T-helper 1 cell treated with Interleukin-12 subunit alpha and Interleukin-12 subunit beta and Interleukin-4 antibody, amounts not matched to agents 30 μg/mL and 1 μg/mL, for 36 hours (primary cell): ENCODE data around the gene ATE1.

ENCODE experiments used
- H3K27ac Mint-ChIP-seq: one replicate; pipeline ENCODE4 v1.8.0; 2021; ENCODE audit warnings: mild to moderate bottlenecking, mixed read lengths
- H3K27me3 Mint-ChIP-seq: one replicate; pipeline ENCODE4 v1.8.0; 2021; ENCODE audit warnings: low read depth, mixed read lengths
- H3K36me3 Mint-ChIP-seq: one replicate; pipeline ENCODE4 v1.8.0; 2021; ENCODE audit warnings: low read depth, mixed read lengths
- H3K4me1 Mint-ChIP-seq: one replicate; pipeline ENCODE4 v1.8.0; 2021; ENCODE audit warnings: low read depth, mixed read lengths
- H3K4me3 Mint-ChIP-seq: one replicate; pipeline ENCODE4 v1.8.0; 2021; ENCODE audit warnings: mild to moderate bottlenecking, moderate library complexity, mixed read lengths
- H3K9me3 Mint-ChIP-seq: one replicate; pipeline ENCODE4 v1.8.0; 2021; ENCODE audit warnings: mixed read lengths

The ATE1 gene

DNA sequence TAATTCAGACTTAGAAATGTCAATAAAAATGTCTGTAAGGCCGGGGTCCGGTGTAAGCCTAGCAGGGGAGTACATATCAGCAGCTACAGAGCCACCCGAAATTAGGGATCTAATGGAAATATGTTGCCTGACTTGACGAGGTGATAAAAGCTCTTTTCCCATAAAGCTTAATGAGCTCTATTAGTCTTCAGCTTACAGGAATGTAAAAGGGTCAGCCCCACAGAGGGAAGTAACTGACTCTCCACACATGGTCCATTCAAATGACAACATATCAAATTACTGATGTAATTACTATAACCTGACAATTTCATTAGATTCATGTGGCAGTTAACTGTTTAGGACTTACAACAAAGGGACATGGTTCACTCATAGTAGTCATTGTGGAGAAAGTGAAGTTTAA, 62.3 kb downstream of the ATE1 start:
- H3K27me3 Mint-ChIP-seq, result no peaks in the 10 kb centered on the region
- H3K9me3 Mint-ChIP-seq, result no peaks in the 10 kb centered on the region
- H3K4me1 Mint-ChIP-seq, result no peaks in the 10 kb centered on the region
- no peak overlapping the region for H3K27ac Mint-ChIP-seq
- H3K4me3 Mint-ChIP-seq, result no peak overlapping the region
- H3K36me3 Mint-ChIP-seq, result peaks cover 13% of the 10 kb centered on the region

DNA sequence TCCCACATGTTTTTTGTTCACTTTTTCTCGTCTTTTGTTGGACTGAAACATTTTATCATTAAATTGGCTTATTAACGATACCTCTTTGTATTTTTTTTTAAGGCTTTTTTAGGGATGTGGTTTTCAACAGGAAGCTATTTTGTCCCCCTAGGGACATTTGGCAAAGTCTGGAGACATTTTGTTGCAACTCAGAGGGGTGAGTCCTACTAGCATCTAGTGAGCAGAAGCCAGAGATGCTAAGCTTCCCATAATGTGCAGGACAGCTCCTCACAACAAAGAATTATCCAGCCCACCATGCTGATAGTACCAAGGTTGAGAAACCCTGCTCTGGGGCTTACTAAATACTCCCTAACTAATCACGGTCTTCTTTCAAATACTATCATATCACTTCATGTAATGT, 63.2 kb downstream of the ATE1 start:
- Mint-ChIP-seq H3K9me3 (no peaks in the 10 kb centered on the region), H3K36me3 (peaks cover 13% of the 10 kb centered on the region), H3K27me3 (no peaks in the 10 kb centered on the region), H3K4me3 (no peak overlapping the region), H3K4me1 (no peaks in the 10 kb centered on the region), H3K27ac (no peak overlapping the region)

DNA sequence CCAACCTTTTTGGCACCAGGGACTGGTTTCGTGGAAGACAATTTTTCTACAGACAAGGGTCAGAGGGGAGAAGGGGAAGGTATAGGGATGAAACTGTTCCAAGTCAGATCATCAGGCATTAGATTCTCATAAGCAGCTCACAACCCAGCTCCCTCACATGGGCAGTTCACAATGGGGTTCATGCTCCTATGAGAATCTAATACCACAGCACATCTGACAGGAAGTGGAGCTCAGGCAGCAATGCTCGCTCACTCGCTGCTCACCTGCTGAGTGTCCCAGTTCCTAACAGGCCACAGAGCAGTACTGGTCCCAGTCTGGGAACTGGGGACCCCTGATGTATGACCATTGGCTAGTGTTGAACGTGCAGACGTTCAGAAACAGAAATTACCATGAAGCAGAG, 63.7 kb downstream of the ATE1 start:
- Mint-ChIP-seq H3K9me3 (no peaks in the 10 kb centered on the region), H3K27me3 (no peaks in the 10 kb centered on the region), H3K4me1 (no peaks in the 10 kb centered on the region), H3K27ac (no peak overlapping the region), H3K36me3 (peaks cover 9% of the 10 kb centered on the region), H3K4me3 (no peak overlapping the region)

DNA sequence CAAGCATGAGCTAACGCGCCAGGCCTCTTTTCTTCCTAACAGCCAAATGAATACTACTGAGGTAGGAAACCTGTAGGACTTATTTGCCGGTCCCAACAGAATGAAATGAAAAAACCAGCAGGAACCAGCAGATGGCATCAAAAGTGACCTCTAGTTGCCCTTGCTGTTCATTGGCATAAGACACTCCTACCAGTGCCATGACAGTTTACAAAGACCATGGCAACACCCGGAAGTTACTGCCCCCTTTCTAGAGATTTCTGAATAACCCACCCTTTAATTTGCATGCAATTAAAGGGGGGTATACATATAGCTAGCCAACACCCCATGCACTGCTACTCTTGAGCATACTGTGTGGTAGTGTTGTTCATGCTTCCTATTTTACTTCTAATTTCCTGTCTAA, 65.2 kb downstream of the ATE1 start:
- Mint-ChIP-seq H3K9me3 (peaks cover 4% of the 10 kb centered on the region), H3K27ac (no peak overlapping the region), H3K4me3 (no peak overlapping the region), H3K36me3 (peaks cover 7% of the 10 kb centered on the region), H3K27me3 (no peaks in the 10 kb centered on the region), H3K4me1 (no peaks in the 10 kb centered on the region)

DNA sequence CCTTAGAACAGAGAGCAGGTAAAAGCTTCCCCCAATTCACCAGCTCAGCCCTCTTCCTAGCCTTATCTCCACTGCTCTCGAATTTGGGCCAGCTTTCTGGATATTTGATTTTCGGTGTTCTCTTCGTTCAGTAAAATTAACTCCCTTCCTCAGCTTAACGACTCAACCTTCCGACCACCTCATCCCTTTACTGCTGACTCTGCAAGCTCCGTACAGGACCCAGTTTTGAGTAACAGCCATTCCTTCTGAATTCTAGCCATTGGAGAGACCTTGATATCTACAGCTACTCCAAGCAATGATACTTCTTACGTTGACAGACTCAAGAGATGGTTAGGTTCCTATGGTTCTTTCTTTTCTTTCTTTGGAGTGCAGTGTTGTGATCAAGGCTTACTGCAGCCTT, 65.8 kb downstream of the ATE1 start:
- Mint-ChIP-seq H3K36me3 (peaks cover 13% of the 10 kb centered on the region), H3K27ac (no peak overlapping the region), H3K4me1 (no peaks in the 10 kb centered on the region), H3K27me3 (no peaks in the 10 kb centered on the region), H3K9me3 (peaks cover 10% of the 10 kb centered on the region), H3K4me3 (no peak overlapping the region)

DNA sequence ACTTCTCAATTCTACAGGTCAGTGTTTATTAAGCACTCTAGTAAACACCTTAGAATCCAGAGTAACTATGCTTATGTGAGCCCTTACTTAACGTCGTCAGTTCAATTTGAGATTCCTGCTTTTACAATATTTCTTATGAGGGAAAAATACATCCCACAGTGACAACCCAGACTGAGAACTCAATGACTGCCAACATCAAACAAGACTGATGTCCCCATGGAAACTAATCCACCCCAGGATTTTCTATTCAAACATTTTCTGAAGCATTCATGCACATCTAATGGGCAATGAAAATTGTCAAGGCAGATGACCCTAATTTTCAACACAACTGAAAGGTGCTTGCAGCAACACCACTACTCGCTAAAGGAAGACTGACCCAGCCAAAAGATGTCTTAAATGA, 67.0 kb downstream of the ATE1 start:
- no peak overlapping the region for H3K4me3 Mint-ChIP-seq
- no peak overlapping the region for H3K27ac Mint-ChIP-seq
- peaks cover 10% of the 10 kb centered on the region for H3K9me3 Mint-ChIP-seq
- no peaks in the 10 kb centered on the region for H3K4me1 Mint-ChIP-seq
- peaks cover 11% of the 10 kb centered on the region for H3K36me3 Mint-ChIP-seq
- H3K27me3 Mint-ChIP-seq, result no peaks in the 10 kb centered on the region

DNA sequence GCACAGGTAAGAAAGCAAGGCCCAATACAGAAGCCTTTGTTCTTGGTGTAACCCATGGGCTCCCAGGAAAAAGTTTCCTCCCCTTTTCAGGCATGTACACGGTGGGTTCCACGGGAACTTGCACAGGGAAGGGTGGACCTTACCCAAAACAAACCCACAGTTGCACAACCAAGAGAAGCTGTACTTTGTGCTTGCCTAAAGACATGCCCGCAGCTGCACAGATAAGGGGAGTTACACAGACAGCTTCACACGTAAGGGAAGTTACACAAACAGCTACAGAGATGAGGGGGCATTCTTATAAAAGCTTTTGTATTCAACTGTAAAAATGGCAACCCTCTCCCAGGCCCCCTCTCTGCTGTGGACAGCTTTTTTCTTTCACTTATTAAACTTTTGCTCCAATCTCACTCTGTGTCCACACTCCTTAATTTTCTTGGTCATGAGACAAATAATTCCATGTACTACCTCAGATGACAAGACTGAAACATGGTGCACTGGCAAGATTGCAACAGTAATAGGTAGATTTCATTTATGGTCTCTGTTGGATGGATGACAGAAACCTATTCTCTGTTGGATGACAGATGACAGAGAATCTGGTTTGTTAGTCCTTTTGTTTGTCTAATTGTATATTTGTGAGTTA, 72.9 kb downstream of the ATE1 start:
- no peak overlapping the region for H3K4me3 Mint-ChIP-seq
- peaks cover 23% of the 10 kb centered on the region for H3K36me3 Mint-ChIP-seq
- H3K4me1 Mint-ChIP-seq, result no peaks in the 10 kb centered on the region
- no peaks in the 10 kb centered on the region for H3K27me3 Mint-ChIP-seq
- H3K9me3 Mint-ChIP-seq, result peaks cover 18% of the 10 kb centered on the region
- no peak overlapping the region for H3K27ac Mint-ChIP-seq

DNA sequence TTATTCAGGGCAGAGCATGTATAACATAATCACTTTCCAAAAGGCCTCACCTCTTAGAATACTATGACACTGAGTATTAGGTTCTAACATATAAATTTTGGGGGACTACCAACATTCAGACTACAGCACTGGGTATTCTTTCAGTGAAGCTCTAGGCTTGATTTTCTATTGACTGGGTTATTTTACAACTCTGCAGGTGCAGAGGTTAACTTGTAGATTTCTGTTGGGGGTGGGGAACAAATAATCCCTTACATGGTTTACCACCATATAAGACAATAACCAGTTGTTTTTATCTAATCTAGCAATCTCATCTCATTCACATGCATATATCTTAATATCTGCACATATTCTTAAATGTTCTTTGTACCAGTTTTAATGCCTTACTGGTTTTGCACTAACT, 73.9 kb downstream of the ATE1 start:
- peaks cover 27% of the 10 kb centered on the region for H3K36me3 Mint-ChIP-seq
- no peak overlapping the region for H3K27ac Mint-ChIP-seq
- peaks cover 18% of the 10 kb centered on the region for H3K9me3 Mint-ChIP-seq
- no peaks in the 10 kb centered on the region for H3K27me3 Mint-ChIP-seq
- H3K4me1 Mint-ChIP-seq, result no peaks in the 10 kb centered on the region
- H3K4me3 Mint-ChIP-seq, result no peak overlapping the region

DNA sequence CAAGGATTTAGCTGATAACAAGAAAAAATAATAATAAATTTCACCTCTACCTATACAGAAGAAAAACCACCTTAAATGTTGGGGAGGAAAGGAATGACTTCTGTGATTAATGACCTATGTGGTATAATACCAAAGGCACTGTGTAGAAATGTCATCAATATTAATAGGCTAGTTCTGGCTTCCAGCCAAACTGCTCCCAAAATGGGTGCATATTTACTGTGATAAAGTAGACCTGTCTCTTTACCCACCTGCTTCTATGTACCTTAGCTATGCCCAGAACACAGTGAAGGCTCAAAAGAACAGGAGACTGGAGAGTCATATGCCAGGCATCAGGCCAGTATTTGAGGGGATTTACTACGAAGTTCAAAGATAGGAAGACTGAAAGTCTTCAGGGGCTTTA, 76.0 kb downstream of the ATE1 start:
- H3K9me3 Mint-ChIP-seq, result peaks cover 8% of the 10 kb centered on the region
- H3K27ac Mint-ChIP-seq, result no peak overlapping the region
- H3K4me1 Mint-ChIP-seq, result no peaks in the 10 kb centered on the region
- no peak overlapping the region for H3K4me3 Mint-ChIP-seq
- H3K36me3 Mint-ChIP-seq, result peaks cover 20% of the 10 kb centered on the region
- no peaks in the 10 kb centered on the region for H3K27me3 Mint-ChIP-seq

DNA sequence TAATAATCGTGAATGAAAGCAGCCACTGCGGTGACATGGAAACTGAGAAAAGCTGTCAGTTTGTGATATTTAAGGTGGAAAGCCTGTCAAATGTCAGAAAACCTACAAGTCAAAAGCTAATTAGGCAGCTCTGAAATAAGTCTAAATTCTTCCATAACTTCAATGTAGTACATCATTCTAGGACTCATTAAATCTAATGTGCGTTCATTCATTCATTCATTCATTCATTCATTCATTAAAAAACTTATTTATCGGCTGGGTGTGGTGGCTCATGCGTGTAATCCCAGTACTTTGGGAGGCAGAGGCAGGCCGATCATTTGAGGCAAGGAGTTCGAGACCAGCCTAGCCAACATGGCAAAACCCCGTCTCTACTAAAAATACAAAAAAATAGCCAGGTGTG, 79.7 kb downstream of the ATE1 start:
- Mint-ChIP-seq H3K4me3 (no peak overlapping the region), H3K27ac (no peak overlapping the region), H3K36me3 (peaks cover 36% of the 10 kb centered on the region), H3K9me3 (peaks cover 16% of the 10 kb centered on the region), H3K4me1 (peaks cover 8% of the 10 kb centered on the region), H3K27me3 (no peaks in the 10 kb centered on the region)

DNA sequence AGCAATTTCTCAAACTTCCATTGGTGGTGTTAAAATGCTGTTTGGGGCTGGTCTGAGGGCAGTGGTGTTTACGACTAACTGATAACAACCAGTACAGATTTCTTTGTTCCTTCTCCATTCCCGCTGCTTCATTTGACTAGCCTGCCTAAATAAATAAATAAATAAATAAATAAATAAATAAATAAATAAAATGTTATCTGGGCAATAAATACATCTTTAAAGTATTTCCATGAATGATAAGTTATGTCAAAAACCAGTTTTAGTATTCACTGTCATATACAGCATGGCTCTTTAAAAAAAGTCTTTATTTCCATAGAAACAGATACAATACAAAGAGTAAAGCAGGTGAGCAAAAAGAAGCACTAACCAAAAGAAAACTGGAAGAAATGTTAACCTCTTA, 81.3 kb downstream of the ATE1 start:
- Mint-ChIP-seq H3K36me3 (peaks cover 40% of the 10 kb centered on the region), H3K9me3 (peaks cover 16% of the 10 kb centered on the region), H3K4me3 (no peak overlapping the region), H3K27me3 (no peaks in the 10 kb centered on the region), H3K4me1 (peaks cover 8% of the 10 kb centered on the region), H3K27ac (no peak overlapping the region)

DNA sequence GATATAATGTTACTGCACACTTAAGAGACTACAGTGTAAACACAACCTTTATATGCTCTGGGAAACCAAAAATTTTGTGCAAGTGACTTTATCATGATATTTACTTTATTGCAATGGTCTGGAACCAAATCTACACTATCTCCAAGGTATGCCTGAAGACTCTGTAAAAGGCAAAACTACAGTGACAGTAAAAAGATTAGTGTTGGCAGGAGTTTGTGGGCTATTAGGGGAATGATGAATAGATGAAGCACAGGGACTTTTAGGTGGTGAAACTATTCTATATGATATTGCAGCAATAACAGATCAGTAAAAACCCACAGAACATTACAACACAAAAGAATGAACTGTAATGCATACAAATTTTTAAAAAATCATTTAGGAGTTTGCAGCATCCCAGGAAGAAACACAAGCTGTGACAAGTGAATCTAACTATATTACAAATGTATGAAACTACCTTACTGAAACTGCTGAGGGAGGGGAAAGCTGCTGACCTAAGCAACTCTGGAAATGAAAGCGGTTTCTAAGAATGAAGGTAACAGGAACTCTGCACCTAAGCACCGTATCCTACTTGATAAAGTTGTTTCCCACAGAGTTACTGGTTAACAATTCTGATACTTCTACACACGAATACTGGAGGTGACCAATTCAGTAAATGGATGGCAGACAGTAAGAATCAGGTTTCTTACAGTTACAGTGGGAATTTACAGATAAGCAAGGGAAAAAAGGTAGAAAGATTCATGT, 82.6 kb downstream of the ATE1 start:
- Mint-ChIP-seq H3K4me3 (no peak overlapping the region), H3K27me3 (no peaks in the 10 kb centered on the region), H3K9me3 (peaks cover 16% of the 10 kb centered on the region), H3K4me1 (peaks cover 8% of the 10 kb centered on the region), H3K27ac (no peak overlapping the region), H3K36me3 (peaks cover 37% of the 10 kb centered on the region)

DNA sequence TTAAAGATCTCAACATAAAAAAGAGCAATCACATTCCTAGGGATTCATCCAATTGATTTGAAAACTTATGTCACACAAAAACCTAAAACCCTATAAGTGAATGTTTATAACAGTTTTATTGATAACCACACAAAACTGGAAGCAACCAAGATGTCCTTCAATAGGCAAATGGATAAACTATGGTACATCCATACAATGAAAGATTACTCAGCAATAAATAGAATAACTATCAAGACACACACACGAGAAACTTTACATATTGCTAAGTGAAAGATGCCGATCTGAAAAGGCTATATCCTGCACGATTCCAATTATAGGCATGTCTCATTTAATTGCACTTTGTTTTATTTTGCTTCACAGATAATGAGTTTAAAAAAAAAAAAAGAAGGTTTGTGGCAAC, 83.3 kb downstream of the ATE1 start:
- Mint-ChIP-seq H3K4me3 (no peak overlapping the region), H3K36me3 (peaks cover 35% of the 10 kb centered on the region)

DNA sequence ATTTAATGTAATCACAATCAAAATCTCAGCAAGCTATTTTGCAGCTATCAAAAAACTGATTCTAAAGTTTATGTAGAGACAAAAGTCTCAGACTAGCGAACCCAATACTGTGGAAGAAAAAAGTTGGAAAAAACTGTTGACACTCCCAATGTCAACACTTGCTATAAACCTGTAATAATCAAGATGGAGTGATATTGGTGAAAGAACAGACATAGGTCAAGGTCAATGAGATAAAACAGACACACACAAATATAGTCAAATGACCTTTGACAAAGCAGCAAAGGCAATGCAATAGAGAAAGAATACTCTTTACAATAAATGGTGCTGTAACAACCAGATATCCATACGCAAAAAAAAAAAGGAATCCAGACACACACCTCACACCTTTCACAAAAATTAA, 84.5 kb downstream of the ATE1 start:
- peaks cover 8% of the 10 kb centered on the region for H3K4me1 Mint-ChIP-seq

More for the DNA sequence above, 83.3 kb downstream of the ATE1 start:
- Mint-ChIP-seq H3K9me3 (peaks cover 16% of the 10 kb centered on the region), H3K4me1 (peaks cover 8% of the 10 kb centered on the region), H3K27me3 (no peaks in the 10 kb centered on the region), H3K27ac (no peak overlapping the region)

DNA sequence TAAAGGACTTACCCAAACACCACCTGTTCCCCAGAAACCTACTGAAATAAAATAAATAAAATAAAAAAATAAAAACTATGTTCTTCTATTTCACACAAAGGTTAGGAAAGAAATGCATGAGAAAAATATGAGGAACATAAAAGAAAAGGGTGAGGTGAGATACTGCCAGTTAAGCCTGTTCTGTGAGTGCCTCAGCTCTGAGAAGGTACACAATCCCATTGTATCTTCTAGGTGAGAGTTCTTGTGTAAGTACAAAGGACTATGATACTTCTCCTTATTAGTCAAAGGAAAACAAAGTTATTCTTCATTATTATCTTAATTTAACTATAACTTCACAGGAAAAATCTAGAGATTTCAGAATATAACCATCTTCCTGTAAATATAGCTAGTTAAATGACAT, 86.0 kb downstream of the ATE1 start:
- Mint-ChIP-seq H3K9me3 (peaks cover 16% of the 10 kb centered on the region), H3K27ac (no peak overlapping the region), H3K27me3 (no peaks in the 10 kb centered on the region), H3K4me3 (no peak overlapping the region), H3K36me3 (peaks cover 30% of the 10 kb centered on the region), H3K4me1 (peaks cover 8% of the 10 kb centered on the region)

More for the DNA sequence above, 84.5 kb downstream of the ATE1 start:
- Mint-ChIP-seq H3K27ac (no peak overlapping the region), H3K4me3 (no peak overlapping the region), H3K36me3 (peaks cover 34% of the 10 kb centered on the region), H3K27me3 (no peaks in the 10 kb centered on the region), H3K9me3 (peaks cover 16% of the 10 kb centered on the region)
